ENCODE measurements around the gene TDRD9.

DNA sequence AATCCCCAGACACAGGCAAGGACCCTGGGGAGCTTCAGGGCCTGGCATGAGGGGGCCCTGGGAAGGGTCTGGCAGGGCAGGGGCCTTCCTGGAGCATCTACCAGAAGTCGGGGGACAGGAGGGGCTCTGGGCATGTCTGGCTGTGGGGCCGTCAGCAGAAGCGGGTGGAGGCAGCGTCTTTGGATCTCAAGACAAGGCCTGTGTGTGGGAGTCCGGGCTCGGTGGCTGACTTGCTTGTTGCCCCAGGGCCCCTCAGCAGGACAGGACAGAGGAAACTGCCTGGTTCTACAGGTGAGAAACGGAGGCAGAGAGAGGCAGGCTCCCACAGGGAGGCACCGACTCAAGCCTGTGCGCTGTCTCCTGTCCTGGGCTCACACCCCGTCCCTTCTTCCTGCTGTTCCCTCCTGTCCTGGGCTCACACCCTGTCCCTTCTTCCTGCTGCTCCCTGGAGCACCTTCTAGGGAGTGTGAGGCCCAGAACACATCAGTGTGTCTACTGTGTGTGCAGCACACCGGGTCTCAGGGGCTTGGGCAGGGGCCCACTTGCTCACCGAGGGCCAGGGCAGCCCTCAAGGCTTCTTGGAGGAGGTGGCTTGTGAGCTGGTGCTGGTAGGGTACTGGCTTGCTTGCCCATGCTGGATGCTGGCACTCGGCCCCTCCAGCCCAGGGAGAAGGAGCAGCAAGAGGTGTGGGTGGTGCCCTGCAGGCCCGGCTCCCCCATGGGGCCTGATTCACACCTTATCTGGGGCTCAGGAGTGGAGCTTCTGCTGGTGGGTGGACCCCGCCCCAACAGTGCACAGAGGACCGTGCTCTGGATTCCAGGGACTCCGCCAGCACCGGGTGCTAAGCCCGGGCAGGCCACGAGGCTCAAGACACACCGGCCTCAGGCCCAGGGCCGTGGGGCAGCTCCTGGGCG, 172.2 kb downstream of the TDRD9 start:
- TF ChIP-seq, protein P1, sequence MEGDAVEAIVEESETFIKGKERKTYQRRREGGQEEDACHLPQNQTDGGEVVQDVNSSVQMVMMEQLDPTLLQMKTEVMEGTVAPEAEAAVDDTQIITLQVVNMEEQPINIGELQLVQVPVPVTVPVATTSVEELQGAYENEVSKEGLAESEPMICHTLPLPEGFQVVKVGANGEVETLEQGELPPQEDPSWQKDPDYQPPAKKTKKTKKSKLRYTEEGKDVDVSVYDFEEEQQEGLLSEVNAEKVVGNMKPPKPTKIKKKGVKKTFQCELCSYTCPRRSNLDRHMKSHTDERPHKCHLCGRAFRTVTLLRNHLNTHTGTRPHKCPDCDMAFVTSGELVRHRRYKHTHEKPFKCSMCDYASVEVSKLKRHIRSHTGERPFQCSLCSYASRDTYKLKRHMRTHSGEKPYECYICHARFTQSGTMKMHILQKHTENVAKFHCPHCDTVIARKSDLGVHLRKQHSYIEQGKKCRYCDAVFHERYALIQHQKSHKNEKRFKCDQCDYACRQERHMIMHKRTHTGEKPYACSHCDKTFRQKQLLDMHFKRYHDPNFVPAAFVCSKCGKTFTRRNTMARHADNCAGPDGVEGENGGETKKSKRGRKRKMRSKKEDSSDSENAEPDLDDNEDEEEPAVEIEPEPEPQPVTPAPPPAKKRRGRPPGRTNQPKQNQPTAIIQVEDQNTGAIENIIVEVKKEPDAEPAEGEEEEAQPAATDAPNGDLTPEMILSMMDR (IDR thresholded peaks at IDR 0.05) = no peak
- no peak for TF ChIP-seq POLR2AphosphoS5 (IDR thresholded peaks at IDR 0.05; ENCODE audit: low read depth, low read length)
- TF ChIP-seq, protein P2, sequence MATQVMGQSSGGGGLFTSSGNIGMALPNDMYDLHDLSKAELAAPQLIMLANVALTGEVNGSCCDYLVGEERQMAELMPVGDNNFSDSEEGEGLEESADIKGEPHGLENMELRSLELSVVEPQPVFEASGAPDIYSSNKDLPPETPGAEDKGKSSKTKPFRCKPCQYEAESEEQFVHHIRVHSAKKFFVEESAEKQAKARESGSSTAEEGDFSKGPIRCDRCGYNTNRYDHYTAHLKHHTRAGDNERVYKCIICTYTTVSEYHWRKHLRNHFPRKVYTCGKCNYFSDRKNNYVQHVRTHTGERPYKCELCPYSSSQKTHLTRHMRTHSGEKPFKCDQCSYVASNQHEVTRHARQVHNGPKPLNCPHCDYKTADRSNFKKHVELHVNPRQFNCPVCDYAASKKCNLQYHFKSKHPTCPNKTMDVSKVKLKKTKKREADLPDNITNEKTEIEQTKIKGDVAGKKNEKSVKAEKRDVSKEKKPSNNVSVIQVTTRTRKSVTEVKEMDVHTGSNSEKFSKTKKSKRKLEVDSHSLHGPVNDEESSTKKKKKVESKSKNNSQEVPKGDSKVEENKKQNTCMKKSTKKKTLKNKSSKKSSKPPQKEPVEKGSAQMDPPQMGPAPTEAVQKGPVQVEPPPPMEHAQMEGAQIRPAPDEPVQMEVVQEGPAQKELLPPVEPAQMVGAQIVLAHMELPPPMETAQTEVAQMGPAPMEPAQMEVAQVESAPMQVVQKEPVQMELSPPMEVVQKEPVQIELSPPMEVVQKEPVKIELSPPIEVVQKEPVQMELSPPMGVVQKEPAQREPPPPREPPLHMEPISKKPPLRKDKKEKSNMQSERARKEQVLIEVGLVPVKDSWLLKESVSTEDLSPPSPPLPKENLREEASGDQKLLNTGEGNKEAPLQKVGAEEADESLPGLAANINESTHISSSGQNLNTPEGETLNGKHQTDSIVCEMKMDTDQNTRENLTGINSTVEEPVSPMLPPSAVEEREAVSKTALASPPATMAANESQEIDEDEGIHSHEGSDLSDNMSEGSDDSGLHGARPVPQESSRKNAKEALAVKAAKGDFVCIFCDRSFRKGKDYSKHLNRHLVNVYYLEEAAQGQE (IDR thresholded peaks at IDR 0.05; ENCODE audit: insufficient read depth in 1 of 2, low read depth in 2 of 2, low read length in 1 of 2) = no peak

Measured in Panc1 (cell line).